Keratinocyte (primary cell): ENCODE data around the gene DTNB. TPM values are rescaled to one million over a fixed set of nuclear protein-coding genes. Genes with fewer than 3 reads are reported as not detected.
"Not testable (repeated sequence)": the region's sequence is repeated elsewhere in the genome, so short reads cannot be mapped to it uniquely, and the experiment has no call there.

Experiments
- DNase-seq: peaks from one replicate; pipeline ENCODE4 v3.0.0-alpha.2; 2011; ENCODE audit warnings: low read depth, missing footprints, low spot score
- FAIRE-seq: peaks from 2 replicates; lab custom pipeline; 2011; peaks lifted over from hg19 to GRCh38; lab: Jason Lieb, UNC
- H2AFZ ChIP-seq: 2 replicates; pipeline ENCODE4 v1.6.0; 2012; ENCODE audit warnings: low read length, control low read depth, inconsistent platforms; ENCODE audit not compliant: control insufficient read depth
- H3K27ac ChIP-seq: 2 replicates; pipeline ENCODE4 v1.5.1; 2011; ENCODE audit warnings: low read length; ENCODE audit not compliant: control insufficient read depth, insufficient read depth
- H3K27me3 ChIP-seq: 3 replicates; pipeline ENCODE4 v1.6.0; 2011; ENCODE audit warnings: low read length; ENCODE audit not compliant: control insufficient read depth, insufficient read depth; ENCODE audit errors: extremely low read depth
- H3K36me3 ChIP-seq, 2 experiments: 2 replicates in 1 of 2; 3 replicates in 1 of 2; pipeline ENCODE4 v1.5.1; 2011; ENCODE audit warnings: low read length in 2 of 2, mild to moderate bottlenecking in 1 of 2; ENCODE audit not compliant: control insufficient read depth in 2 of 2, insufficient read depth in 2 of 2; ENCODE audit errors: extremely low read depth in 1 of 2
- H3K4me1 ChIP-seq: 3 replicates; pipeline ENCODE4 v1.5.1; 2011; ENCODE audit warnings: low read length; ENCODE audit not compliant: control insufficient read depth, insufficient read depth; ENCODE audit errors: extremely low read depth
- H3K4me2 ChIP-seq: 3 replicates; pipeline ENCODE4 v1.6.0; 2011; ENCODE audit warnings: low read depth, low read length; ENCODE audit not compliant: control insufficient read depth, insufficient read depth; ENCODE audit errors: extremely low read depth
- H3K4me3 ChIP-seq, 3 experiments: fragments of 200-600 bp in 1 of 3; sonication (generic) in 1 of 3; 2 replicates in 2 of 3; 3 replicates in 1 of 3; pipeline ENCODE4 v1.5.1; 2011 to 2016; ENCODE audit warnings: low read length in 3 of 3, mild to moderate bottlenecking in 3 of 3, control low read depth in 2 of 3, inconsistent platforms in 1 of 3, low read depth in 1 of 3, mixed read lengths in 1 of 3, mixed run types in 1 of 3, moderate library complexity in 1 of 3; ENCODE audit not compliant: control insufficient read depth in 2 of 3, insufficient read depth in 2 of 3; ENCODE audit errors: extremely low read depth in 1 of 3
- H3K79me2 ChIP-seq: 2 replicates; pipeline ENCODE4 v1.6.0; 2012; ENCODE audit warnings: low read length; ENCODE audit not compliant: control insufficient read depth, insufficient read depth
- H3K9ac ChIP-seq: 3 replicates; pipeline ENCODE4 v1.6.0; 2011; ENCODE audit warnings: low read length; ENCODE audit not compliant: control insufficient read depth, insufficient read depth; ENCODE audit errors: extremely low read depth
- H3K9me1 ChIP-seq: 3 replicates; pipeline ENCODE4 v1.6.0; 2011; ENCODE audit warnings: low read length; ENCODE audit not compliant: control insufficient read depth, insufficient read depth; ENCODE audit errors: extremely low read depth
- H3K9me3 ChIP-seq: 2 replicates; pipeline ENCODE4 v1.5.1; 2012; ENCODE audit warnings: low read depth, low read length; ENCODE audit not compliant: control insufficient read depth
- H4K20me1 ChIP-seq: 3 replicates; pipeline ENCODE4 v1.6.0; 2011; ENCODE audit warnings: low read length; ENCODE audit not compliant: control insufficient read depth, insufficient read depth; ENCODE audit errors: extremely low read depth
- CTCF ChIP-seq, 3 experiments: IDR thresholded peaks in 1 of 3; conservative IDR thresholded peaks in 1 of 3; optimal IDR thresholded peaks in 1 of 3; 2 replicates in 2 of 3; 3 replicates in 1 of 3; pipeline versions ENCODE3 to v1.5.1; 2011; ENCODE audit warnings: low read length in 3 of 3, mild to moderate bottlenecking in 3 of 3, moderate library complexity in 2 of 3, control low read depth in 1 of 3, inconsistent platforms in 1 of 3; ENCODE audit not compliant: insufficient read depth in 2 of 3; ENCODE audit errors: extremely low read depth in 1 of 3
- EZH2 ChIP-seq: IDR thresholded peaks from one replicate; pipeline ENCODE4 v1.6.1; 2012; ENCODE audit warnings: inconsistent platforms, mild to moderate bottlenecking, low read length, moderate library complexity
- dilution Hi-C: fragments of 300-500 bp; cut with MboI; formaldehyde crosslinking; loops from one replicate; pipeline ENCODE4 v1.7.0; 2020; ENCODE audit warnings: low sequenced_read_pairs; ENCODE audit not compliant: extremely low pct_ligation_motif_present
- polyA plus RNA-seq, 5 experiments: library from polyadenylated mRNA; depleted of rRNA in 3 of 5; stranded (reverse) in 3 of 5; stranded (forward) in 1 of 5; unstranded in 1 of 5; fragments of >200 nt; gene quantifications; 1 replicate in 1 of 5; 2 replicates in 3 of 5; 3 replicates in 1 of 5; pipeline versions ENCODE4 v1.2.1 to v1.2.3, GENCODE V29; 2011 to 2012; ENCODE audit warnings: missing spikeins in 2 of 5, low read depth in 1 of 5, low replicate concordance in 1 of 5

DTNB gene
- polyA plus RNA-seq, 1 donor (not counting 4 experiments of a cell fraction or from before 2014, with no cell fraction given): 31.5 TPM

- Histone ChIP-seq H3K4me2 (no peak overlapping the region), H2AFZ (no peak overlapping the region), H3K9me1 (no peaks in the 10 kb centered on the region), H3K4me1 (no peaks in the 10 kb centered on the region), H4K20me1 (no peaks in the 10 kb centered on the region), H3K4me3 (no peak overlapping the region), H3K27me3 (no peaks in the 10 kb centered on the region), H3K9ac (no peak overlapping the region), H3K36me3 (peaks cover 6% of the 10 kb centered on the region in 2 experiments), H3K27ac (no peak overlapping the region), H3K79me2 (no peaks in the 10 kb centered on the region), H3K9me3 (no peaks in the 10 kb centered on the region)
- TF ChIP-seq CTCF (optimal IDR thresholded peaks at IDR 0.05 in 1 of 3, IDR thresholded peaks at IDR 0.05 in 1 of 3, conservative IDR thresholded peaks at IDR 0.05 in 1 of 3; ENCODE audit: extremely low read depth in 1 of 3, insufficient read depth in 2 of 3, low read length in 3 of 3) (no peak), EZH2 (no peak)
- dilution Hi-C loops: no loop called here
- FAIRE-seq (no peak), DNase-seq (no peak)
Observed at GRCh38 chr2:25414781-25415180, 258.6 kb downstream of the DTNB start.

GRCh38 chr2:25413409-25413808 is 260.0 kb downstream of the DTNB start:
- FAIRE-seq, dilution Hi-C loops: not testable (repeated sequence)

GRCh38 chr2:25411753-25412152 is 261.6 kb downstream of the DTNB start:
- H3K9ac ChIP-seq: no peak overlapping the region
- H3K27ac ChIP-seq: no peak overlapping the region
- FAIRE-seq: no peak
- H3K4me3 ChIP-seq: no peak overlapping the region
- no peaks in the 10 kb centered on the region for H3K9me3 ChIP-seq
- H2AFZ ChIP-seq: no peak overlapping the region
- no peaks in the 10 kb centered on the region for H4K20me1 ChIP-seq
- H3K4me2 ChIP-seq: no peak overlapping the region
- dilution Hi-C loops: no loop called here
- H3K79me2 ChIP-seq: no peaks in the 10 kb centered on the region
- TF ChIP-seq EZH2: no peak
- no peak for TF ChIP-seq CTCF (optimal IDR thresholded peaks at IDR 0.05 in 1 of 3, IDR thresholded peaks at IDR 0.05 in 1 of 3, conservative IDR thresholded peaks at IDR 0.05 in 1 of 3; ENCODE audit: extremely low read depth in 1 of 3, insufficient read depth in 2 of 3, low read length in 3 of 3)
- H3K9me1 ChIP-seq: no peaks in the 10 kb centered on the region
- H3K36me3 ChIP-seq: no peaks in the 10 kb centered on the region
- DNase-seq: no peak
- H3K4me1 ChIP-seq: no peaks in the 10 kb centered on the region
- no peaks in the 10 kb centered on the region for H3K27me3 ChIP-seq

More at GRCh38 chr2:25413409-25413808, 260.0 kb downstream of the DTNB start:
- not testable (repeated sequence) for H3K9me3 ChIP-seq, H3K4me2 ChIP-seq, H3K4me3 ChIP-seq, H3K9me1 ChIP-seq, H3K27me3 ChIP-seq, H2AFZ ChIP-seq, H3K27ac ChIP-seq, H3K36me3 ChIP-seq, DNase-seq, H3K4me1 ChIP-seq, H3K79me2 ChIP-seq, H4K20me1 ChIP-seq, H3K9ac ChIP-seq
